Measurements from ENCODE around the gene CACNA1S. TPM values are rescaled to one million over a fixed set of nuclear protein-coding genes. Genes with fewer than 3 reads are reported as not detected.
A peak's percentile ranks its signal among the peaks of the same experiment; 100 is the strongest.

Gene CACNA1S
- total RNA-seq, 1 donor, result not detected

DNA sequence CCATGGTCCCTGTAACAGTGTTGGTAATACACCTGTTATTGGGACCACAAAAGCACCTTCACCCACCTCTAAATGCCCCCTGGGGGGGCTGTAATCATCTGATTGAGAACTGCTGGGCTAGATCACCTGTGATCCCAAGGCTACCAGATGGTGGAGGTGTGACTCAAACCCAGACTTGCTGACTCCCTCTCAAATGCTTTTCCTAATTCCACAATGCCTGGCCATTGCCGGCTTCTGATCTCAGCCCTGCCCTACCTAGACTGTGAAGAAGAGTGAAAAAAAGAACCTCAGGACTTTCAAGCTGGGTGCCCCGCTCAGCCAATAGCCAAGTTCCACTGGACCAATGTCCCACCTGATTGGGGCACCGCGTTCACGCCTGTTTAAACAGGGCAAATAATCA is 32.5 kb upstream of the CACNA1S start:
- TF ChIP-seq, protein P1, sequence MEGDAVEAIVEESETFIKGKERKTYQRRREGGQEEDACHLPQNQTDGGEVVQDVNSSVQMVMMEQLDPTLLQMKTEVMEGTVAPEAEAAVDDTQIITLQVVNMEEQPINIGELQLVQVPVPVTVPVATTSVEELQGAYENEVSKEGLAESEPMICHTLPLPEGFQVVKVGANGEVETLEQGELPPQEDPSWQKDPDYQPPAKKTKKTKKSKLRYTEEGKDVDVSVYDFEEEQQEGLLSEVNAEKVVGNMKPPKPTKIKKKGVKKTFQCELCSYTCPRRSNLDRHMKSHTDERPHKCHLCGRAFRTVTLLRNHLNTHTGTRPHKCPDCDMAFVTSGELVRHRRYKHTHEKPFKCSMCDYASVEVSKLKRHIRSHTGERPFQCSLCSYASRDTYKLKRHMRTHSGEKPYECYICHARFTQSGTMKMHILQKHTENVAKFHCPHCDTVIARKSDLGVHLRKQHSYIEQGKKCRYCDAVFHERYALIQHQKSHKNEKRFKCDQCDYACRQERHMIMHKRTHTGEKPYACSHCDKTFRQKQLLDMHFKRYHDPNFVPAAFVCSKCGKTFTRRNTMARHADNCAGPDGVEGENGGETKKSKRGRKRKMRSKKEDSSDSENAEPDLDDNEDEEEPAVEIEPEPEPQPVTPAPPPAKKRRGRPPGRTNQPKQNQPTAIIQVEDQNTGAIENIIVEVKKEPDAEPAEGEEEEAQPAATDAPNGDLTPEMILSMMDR (IDR thresholded peaks at IDR 0.05; ENCODE audit: insufficient read depth, low read length), result no peak
- H3K4me3 ChIP-seq (ENCODE audit: low read depth, low read length), result no peak overlapping the region
- no peak for DNase-seq (ENCODE audit: low read depth)

DNA sequence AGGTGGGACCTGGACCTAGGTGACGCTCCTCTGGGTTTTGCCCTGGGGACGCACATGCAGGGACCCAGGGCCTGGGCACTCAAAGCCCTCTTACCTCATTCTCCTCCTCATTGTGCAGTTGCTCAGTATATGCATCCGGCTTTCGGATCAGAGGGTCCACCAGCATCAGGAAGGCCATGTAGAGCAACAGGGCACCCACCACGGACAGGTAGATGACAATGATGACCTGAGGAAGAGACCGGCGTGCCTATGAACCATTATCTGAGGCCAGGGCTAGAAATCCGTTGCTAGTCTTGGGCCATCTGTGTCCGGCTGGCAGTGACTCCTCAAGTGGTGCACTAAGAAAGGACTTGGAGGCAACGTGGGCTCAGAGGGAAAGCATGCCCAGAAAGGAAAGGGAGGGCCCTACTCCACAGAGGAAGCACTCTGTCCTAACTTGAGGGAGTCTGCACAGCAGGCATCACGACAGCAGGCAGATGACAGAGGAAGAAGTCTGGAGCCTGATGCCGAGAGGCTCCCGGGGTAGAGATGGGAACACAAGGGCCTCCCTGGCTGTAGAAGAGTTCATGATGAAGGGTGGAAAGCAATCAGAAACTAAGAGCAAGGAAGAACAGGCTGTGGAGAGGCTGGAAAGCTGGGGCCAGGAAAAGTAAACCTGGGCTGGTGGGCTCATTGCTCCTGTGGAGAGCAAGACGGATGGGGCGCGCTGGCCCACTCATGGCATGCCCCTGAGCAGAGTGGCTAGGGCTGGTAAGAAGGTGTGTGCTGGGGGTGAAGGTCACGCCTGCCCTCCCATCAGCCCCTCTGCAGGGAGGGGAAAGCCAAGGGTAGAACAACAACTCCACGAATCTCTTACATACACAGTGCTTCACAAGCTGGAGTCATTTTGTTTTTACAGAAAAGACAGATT is 31.8 kb upstream of the CACNA1S start:
- DNase-seq (ENCODE audit: low read depth), result no peak
- H3K4me3 ChIP-seq (ENCODE audit: low read depth, low read length), result no peak overlapping the region
- TF ChIP-seq, protein P1 (IDR thresholded peaks at IDR 0.05; ENCODE audit: insufficient read depth, low read length), result no peak

DNA sequence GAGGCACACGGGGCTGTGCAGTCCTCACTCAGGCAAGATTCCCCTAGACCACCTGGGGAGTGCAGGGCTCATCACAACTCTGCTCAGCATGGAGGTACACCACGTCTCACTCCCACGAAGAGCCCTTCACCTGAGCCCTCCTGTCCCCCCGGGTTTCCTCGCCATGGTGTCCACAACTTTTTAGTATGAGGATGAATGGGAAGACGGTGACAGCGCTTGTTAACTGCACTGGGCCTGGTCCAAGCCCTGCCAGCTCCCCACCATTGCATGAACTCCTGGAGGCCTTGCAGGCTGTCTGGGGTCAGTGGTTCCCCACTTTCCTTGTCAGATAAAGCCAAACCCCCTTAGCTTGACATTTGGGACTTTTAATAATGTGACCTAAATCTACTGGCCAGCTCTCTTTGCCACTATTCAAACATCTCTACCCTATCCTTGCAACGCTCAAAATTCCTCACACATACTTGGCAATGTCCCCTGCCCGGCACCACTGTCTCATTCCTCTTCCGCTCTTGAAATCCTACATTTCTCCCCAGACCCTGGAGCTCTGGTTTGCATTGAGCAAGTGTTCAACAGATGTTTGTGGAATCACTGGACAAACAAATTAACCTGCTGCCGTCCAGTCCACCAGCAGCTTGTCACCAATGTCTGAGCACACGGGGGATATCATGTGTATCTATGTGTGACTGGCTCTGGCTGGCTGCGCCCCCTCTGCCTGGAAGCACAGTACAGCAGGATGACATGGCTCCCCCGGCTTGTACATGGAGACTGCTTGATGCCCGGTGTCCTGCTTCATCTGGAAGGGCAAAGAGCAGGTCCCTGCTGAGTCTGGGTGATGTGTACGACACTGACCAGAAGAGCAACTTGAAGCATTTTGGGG is 30.9 kb upstream of the CACNA1S start:
- TF ChIP-seq, protein P1 (IDR thresholded peaks at IDR 0.05; ENCODE audit: insufficient read depth, low read length), result no peak
- no peak overlapping the region for H3K4me3 ChIP-seq (ENCODE audit: low read depth, low read length)
- no peak for DNase-seq (ENCODE audit: low read depth)

DNA sequence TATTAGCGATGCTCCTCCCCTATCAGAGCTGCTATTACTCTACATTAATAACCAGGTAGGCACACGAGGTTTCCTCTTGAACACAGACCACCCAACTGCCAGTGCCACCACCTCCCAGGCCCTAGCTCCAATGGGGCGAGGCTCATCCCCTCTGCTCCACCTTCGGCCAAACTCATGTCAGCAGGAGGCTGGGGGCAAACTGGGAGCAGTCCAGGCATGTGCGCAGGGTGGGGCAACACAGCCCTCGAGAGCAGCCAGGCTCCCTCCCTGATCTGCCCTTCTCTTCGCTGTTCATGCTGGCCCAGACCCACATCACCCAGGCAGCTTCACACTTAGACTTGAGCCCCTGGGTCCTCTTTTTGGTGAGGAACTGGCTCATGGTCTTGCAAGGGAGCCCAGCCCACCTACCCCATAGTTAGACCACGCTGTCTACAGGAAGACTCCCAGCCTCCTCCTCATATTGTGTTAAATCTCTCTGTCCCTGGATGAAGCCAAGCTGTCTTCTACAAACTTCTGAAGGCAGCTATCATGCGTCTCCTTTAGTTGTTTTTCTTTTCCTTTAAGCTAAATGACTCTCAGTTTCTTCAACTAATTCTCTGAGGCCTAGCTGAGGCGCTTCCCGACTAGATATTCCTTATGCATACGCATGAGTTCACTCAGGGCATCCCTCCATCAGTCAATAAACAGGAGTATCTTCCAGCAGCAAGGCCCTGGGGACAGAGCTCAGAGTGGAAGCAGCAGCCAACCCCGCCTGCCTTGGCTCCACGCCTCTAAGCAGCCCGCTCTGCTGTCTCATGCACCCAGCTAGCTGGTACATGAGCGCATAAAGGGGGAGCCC is 30.0 kb upstream of the CACNA1S start:
- DNase-seq (ENCODE audit: low read depth), result peak; percentile 16
- TF ChIP-seq, protein P1 (IDR thresholded peaks at IDR 0.05; ENCODE audit: insufficient read depth, low read length), result no peak
- H3K4me3 ChIP-seq (ENCODE audit: low read depth, low read length), result no peak overlapping the region

DNA sequence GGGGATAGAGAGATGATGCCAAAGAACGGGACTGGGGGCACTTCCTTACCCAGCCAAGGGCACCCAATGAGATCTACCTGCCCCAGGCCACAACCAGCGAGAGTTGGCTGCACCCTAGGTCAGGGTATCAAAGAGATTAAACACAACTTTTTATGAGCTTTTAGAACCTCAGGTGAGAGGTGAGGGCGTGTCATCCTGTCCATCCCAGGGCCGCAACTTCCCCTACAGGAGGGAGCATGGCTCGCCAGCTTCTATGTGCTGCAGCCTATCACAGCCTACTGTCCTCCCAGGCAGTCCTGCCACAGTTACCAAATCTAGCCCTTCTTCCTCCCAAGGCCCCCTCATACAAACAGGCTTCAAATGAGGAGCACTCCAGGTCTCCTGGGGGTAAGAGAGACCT is 29.2 kb upstream of the CACNA1S start:
- no peak for DNase-seq (ENCODE audit: low read depth)
- TF ChIP-seq, protein P1 (IDR thresholded peaks at IDR 0.05; ENCODE audit: insufficient read depth, low read length), result no peak
- H3K4me3 ChIP-seq (ENCODE audit: low read depth, low read length), result no peak overlapping the region

DNA sequence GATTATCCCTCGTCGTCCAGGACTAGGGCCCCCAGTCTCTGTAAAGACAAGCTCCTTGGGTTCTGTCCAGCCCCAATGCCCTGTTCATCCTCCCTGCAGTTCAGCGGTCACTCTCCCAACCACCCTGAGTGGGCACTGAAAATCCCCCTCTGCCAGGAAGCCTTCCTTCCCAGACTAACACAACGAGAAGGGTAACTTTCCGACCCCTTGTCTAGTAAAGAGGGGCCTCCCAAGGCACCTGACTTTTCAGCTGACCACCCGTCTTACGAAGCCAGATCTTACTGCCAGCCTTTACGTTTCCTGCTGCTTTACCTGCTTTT is 28.7 kb upstream of the CACNA1S start:
- H3K4me3 ChIP-seq (ENCODE audit: low read depth, low read length), result no peak overlapping the region
- TF ChIP-seq, protein P1 (IDR thresholded peaks at IDR 0.05; ENCODE audit: insufficient read depth, low read length), result no peak
- DNase-seq (ENCODE audit: low read depth), result no peak

Measured in fibroblast of the aortic adventitia (primary cell).